OCI-LY7 (cell line): ENCODE results near the gene SOS1.

Experiments
- EZH2phosphoT487 ChIP-seq: fragments of 200-600 bp; sonication (generic); IDR thresholded peaks from 2 replicates; pipeline ENCODE4 v1.6.1; 2018; ENCODE audit warnings: low read depth, borderline replicate concordance, mild to moderate bottlenecking, mixed run types, antibody characterized with exemption, low read length, moderate library complexity, mixed read lengths
- TF ChIP-seq, protein P1 (sequence below): fragments of 200-600 bp; sonication (generic); conservative IDR thresholded peaks from 2 replicates; pipeline ENCODE4 v1.5.1; 2014; ENCODE audit warnings: mild to moderate bottlenecking, antibody characterized with exemption, low read length, moderate library complexity, mixed read lengths

DNA sequence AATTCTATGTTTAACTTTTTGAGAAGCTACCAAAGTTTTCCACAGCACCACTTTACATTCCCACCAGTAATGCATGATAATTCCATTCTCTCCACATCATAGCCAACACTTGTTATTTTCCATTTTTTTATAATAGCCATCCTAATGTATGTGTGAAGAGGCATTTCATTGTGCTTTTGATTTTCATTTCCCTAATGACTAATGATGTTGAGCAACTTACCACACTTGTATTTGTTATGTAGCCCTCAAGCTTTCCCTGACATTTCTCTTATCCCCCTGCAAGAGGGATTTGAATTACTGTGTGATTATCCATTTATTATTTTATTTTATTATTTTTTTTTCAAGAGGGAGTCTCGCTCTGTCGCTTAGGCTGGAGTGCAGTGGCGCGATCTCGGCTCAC lies 23.6 kb upstream of the SOS1 start:
- TF ChIP-seq, protein P1, sequence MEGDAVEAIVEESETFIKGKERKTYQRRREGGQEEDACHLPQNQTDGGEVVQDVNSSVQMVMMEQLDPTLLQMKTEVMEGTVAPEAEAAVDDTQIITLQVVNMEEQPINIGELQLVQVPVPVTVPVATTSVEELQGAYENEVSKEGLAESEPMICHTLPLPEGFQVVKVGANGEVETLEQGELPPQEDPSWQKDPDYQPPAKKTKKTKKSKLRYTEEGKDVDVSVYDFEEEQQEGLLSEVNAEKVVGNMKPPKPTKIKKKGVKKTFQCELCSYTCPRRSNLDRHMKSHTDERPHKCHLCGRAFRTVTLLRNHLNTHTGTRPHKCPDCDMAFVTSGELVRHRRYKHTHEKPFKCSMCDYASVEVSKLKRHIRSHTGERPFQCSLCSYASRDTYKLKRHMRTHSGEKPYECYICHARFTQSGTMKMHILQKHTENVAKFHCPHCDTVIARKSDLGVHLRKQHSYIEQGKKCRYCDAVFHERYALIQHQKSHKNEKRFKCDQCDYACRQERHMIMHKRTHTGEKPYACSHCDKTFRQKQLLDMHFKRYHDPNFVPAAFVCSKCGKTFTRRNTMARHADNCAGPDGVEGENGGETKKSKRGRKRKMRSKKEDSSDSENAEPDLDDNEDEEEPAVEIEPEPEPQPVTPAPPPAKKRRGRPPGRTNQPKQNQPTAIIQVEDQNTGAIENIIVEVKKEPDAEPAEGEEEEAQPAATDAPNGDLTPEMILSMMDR: no peak
- TF ChIP-seq EZH2phosphoT487: no peak
